ENCODE results near the gene SEZ6L2.

SEZ6L2 gene

DNA sequence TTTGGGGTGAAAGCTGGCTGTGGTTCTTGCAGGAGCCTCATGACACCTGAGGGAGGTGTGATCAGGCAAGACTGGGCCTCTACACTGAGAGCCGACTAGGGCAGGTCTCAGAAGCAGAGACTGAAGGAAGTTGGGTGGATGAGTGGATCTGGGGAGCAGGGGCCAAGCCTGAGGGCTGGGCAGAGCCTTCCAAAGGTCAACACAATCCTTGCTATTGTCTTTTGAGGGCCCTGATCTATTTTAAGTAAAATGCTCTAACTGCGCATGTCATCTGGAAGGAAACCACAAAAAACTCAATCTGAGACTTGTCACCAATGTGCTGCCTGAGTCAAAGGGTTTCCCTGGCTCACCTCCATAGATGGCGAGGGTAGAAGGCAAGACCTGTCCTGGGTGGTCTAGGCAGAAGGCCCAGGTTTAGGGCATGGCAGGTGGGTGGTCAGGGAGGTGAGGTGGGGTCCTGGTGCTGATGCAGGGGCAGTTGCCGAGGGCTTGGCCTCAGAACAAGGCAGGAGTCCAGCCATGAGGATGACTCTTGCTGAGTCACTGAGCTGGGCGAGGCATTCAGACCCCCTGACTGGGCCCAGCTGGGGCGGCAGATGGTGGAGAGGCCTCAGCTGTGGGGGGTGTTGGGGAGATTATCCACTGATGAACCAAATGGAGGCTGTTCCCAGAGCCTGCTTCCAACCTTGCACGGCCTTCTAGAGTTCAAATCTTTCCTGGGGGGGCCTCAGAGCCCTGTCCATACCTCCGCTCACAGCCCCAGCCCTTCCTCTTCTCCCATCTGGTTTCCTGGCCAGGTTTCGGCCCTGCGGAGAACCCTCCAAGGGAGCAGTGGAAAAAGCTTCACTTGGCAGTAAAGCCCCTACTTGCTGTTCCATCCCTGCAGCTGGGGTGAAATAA lies 74.0 kb downstream of the SEZ6L2 start:
- DNase-seq (ENCODE audit: low read depth in 2 of 2): no peak

GRCh38 chr16:29824589-29825144 lies 74.7 kb downstream of the SEZ6L2 start:
- DNase-seq (ENCODE audit: low read depth in 2 of 2): no peak

DNA sequence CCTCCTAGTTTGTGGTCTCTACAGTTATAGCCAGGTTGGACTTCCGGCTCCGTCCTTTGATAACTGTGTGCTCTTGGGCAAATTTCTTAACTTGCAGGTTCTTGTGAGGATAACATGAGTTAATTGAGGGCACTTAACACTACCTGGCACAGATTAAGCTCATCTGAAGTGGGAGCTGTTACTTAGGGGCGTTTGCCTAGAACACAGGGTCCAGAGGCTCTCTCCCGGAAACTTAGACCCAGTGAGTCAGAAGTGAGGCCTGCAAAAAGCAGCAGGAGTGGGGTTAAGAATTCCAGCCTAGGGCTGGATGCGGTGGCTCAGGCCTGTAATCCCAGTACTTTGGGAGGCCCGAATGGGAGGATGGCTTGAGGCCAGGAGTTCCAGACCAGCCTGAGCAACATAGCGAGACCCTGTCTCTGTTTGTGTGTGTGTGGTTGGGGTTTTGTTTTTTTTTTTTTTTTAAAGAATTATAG lies 77.7 kb downstream of the SEZ6L2 start:
- no peak for DNase-seq (ENCODE audit: low read depth in 2 of 2)
